ENCODE results near the gene ADD3. TPM values are rescaled to one million over a fixed set of nuclear protein-coding genes. Genes with fewer than 3 reads are reported as not detected.

ADD3 gene
- total and polyA plus RNA-seq, 2 donors: 83.4 to 444 TPM

DNA sequence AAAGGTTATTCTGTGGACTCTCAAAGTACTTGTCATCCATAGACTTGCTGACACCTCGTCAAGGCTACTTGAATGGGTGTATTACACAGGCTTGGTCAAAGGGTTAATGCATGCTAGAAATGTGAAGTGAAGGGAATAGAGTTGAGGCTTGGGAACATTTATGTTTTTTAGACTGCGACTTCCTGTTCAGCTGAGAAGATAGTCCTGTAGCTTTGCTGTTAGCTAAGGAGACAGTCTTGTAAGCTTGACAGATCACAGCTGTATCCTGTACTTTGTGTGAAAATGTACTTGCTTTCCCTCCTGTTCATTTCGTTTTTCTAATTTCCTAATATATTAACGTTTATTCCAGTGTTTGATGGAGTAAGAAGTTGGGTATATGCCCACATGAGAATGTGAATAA lies 52.1 kb downstream of the ADD3 start:
- WGBS: 33% methylated on average over 4 of the region's 4 CpGs
- Histone ChIP-seq H3K27ac (ENCODE audit: low read depth) (no peak overlapping the region), H3K36me3 (ENCODE audit: insufficient read depth) (no peaks in the 10 kb centered on the region), H3K4me3 (ENCODE audit: low read depth, low read length) (no peak overlapping the region), H3K4me1 (ENCODE audit: insufficient read depth) (no peaks in the 10 kb centered on the region)
- no peak for DNase-seq (ENCODE audit: extremely low spot score)

DNA sequence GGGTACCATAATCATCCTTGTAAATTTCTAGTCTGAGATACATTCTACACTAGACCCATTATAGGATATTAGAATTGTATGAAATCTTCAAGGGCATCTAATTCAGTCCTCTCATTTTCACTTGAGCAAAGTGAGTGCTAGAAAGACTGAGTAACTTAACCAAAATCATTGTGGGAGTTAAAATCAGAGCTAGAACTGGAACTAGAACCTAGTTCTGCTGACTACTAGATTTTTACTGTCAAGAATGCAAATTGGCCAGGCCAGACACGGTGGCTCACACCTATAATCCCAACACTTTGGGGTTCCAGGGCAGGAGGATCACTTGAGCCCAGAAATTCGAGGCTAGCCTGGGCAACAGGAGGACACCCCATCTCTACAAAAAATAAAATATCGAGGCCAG lies 53.9 kb downstream of the ADD3 start:
- Histone ChIP-seq H3K27ac (ENCODE audit: low read depth) (no peak overlapping the region), H3K36me3 (ENCODE audit: insufficient read depth) (no peaks in the 10 kb centered on the region), H3K4me3 (ENCODE audit: low read depth, low read length) (no peak overlapping the region), H3K4me1 (ENCODE audit: insufficient read depth) (no peaks in the 10 kb centered on the region)
- 93% methylated on average over 3 of the region's 3 CpGs for WGBS
- DNase-seq (ENCODE audit: extremely low spot score): no peak

DNA sequence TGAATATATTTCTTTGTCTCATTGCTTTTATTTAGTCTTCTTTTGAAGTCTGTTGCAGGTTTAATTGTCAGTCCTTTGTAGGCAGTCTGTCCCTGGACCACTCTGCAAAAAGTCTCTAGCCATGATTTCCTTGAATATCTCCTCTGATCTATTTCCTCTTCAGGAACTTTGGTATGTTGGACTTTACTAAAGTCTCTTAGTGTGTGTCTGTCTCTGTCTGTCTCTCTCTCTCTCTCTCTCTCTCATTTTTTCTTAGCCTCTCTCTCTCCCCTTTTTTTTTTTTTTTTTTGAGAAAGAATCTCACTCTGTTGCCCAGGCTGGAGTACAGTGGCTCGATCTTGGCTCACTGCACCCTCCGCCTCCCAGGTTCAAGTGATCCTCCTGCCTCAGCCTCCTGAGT lies 57.5 kb downstream of the ADD3 start:
- Histone ChIP-seq H3K27ac (ENCODE audit: low read depth) (no peak overlapping the region), H3K36me3 (ENCODE audit: insufficient read depth) (no peaks in the 10 kb centered on the region), H3K4me3 (ENCODE audit: low read depth, low read length) (no peak overlapping the region), H3K4me1 (ENCODE audit: insufficient read depth) (peaks cover 2% of the 10 kb centered on the region)
- DNase-seq (ENCODE audit: extremely low spot score): no peak
- 98% methylated on average over 2 of the region's 2 CpGs for WGBS

DNA sequence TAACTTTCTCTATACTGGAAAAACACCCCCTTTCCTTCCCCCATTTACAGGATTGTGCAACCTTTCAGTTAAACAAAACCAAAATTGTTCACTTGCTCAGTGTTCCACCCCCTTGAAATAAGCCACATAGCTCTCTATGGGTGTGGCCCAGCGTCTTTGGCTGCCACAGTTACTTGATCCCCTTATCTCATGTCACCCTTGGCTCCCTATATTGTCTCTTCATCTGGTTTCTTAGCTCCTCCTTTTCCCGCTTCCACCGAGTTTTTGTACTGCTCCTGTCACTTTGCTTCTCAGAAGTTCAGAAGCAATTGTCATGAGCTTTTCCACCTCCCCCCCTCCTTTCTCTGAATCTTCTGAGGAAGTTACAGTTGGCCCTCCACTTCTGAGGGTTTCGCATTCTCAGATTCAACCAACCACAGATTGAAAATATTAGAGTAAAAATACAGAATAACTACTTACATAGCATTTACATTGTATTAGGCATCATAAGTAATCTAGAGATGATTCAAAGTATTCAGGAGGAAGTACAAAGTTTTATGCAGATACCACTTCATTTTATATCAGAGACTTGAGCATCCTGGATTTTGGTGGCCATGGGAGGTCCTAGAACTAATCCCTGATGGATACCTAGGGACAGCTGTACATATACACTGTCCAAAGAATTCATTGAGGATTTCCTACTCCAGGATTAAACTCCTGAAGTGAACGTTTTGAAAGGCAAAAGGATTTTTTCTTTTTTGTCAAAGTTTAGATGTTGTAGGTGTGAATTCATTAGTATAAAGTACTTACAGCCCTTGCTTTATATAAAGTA lies 60.4 kb downstream of the ADD3 start:
- peaks cover 2% of the 10 kb centered on the region for H3K4me1 ChIP-seq (ENCODE audit: insufficient read depth)
- 38% methylated on average over 5 of the region's 5 CpGs for WGBS
- H3K36me3 ChIP-seq (ENCODE audit: insufficient read depth): no peaks in the 10 kb centered on the region
- no peak overlapping the region for H3K4me3 ChIP-seq (ENCODE audit: low read depth, low read length)
- DNase-seq (ENCODE audit: extremely low spot score): no peak
- no peak overlapping the region for H3K27ac ChIP-seq (ENCODE audit: low read depth)

DNA sequence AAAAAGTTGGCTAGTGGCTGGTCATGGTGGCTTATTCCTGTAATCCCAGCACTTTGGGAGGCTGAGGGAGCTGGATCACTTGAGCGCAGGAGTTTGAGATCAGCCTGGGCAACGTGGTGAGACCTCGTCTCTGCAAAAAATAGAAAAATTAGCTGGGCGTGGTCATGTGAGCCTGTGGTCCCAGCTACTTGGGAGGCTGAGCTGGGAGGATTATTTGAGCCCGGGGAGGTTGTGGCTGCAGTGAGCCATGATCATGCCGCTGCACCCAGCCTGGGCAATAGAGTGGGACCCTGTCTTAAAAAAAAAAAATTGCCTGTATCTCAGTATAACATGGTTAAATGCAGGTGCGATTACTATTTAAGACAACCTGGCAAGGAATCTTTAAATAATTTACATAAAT lies 61.0 kb downstream of the ADD3 start:
- Histone ChIP-seq H3K4me3 (ENCODE audit: low read depth, low read length) (no peak overlapping the region), H3K27ac (ENCODE audit: low read depth) (no peak overlapping the region), H3K36me3 (ENCODE audit: insufficient read depth) (no peaks in the 10 kb centered on the region), H3K4me1 (ENCODE audit: insufficient read depth) (peaks cover 2% of the 10 kb centered on the region)
- WGBS: 82% methylated on average over 7 of the region's 7 CpGs
- DNase-seq (ENCODE audit: extremely low spot score): no peak

DNA sequence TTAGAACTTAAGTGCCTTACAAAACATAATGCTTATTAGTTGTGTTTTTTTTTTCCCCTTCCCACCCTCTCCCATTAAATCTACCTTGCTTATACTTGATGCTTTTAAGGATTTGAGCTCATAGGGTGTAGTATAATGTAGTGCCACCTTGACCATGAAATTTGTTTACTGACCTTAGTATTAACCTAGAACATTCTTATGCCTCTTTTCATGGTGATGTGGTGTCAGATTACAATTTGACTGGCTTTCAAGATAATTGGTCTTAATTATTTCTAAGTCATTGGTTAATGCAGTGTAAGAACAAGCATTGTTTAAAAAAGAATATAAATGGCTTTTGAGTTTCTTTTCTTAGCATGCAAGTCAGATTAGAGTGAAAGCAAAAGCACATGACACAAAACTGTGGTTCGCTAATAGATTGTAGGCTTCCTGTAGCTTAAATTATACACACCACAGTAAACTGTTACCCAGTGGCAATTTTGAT lies 61.8 kb downstream of the ADD3 start:
- Histone ChIP-seq H3K36me3 (ENCODE audit: insufficient read depth) (no peaks in the 10 kb centered on the region), H3K4me1 (ENCODE audit: insufficient read depth) (peaks cover 2% of the 10 kb centered on the region), H3K4me3 (ENCODE audit: low read depth, low read length) (no peak overlapping the region), H3K27ac (ENCODE audit: low read depth) (no peak overlapping the region)
- 76% methylated on average over 1 of the region's 1 CpG for WGBS
- no peak for DNase-seq (ENCODE audit: extremely low spot score)

DNA sequence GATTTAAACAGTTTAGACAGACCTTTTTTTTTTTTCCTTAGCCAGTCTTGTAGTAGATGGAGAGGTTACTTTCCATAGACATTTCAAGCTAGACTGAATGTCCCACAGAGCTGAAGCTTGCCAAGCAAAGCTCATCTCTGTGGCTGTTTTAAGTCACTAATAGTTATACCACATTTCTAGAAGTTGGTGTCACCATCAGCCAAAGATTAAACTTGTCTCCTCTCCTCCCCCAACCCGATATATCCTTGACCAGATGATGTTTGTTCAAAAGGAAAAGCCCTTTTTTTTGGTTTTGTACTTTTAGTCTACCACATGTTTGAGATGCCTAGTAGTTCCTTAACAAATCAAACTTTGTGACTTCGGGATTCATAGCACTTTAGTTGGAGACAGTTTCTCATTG lies 66.1 kb downstream of the ADD3 start:
- no peak overlapping the region for H3K27ac ChIP-seq (ENCODE audit: low read depth)
- 70% methylated on average over 2 of the region's 2 CpGs for WGBS
- DNase-seq (ENCODE audit: extremely low spot score): no peak
- H3K4me3 ChIP-seq (ENCODE audit: low read depth, low read length): no peak overlapping the region
- peaks cover 3% of the 10 kb centered on the region for H3K4me1 ChIP-seq (ENCODE audit: insufficient read depth)
- no peaks in the 10 kb centered on the region for H3K36me3 ChIP-seq (ENCODE audit: insufficient read depth)

DNA sequence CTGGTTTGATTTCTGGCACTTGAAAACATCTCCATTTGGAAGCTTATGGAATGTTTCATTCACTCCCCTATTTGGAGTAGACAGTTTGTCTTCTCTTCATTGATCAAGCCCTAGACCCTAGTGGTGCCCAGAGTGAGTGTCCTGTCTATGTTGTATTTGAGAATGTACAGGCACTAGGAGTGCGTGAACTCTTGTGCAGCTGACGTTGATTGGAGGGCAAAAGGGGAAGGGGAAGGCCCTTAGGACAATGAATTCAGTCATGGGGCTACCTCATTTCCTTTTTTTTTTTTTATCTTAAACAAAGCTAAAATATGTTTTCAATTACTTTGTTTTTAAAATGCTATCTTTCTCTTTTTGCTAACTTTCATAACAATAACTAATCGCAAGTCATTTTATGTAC lies 66.5 kb downstream of the ADD3 start:
- DNase-seq (ENCODE audit: extremely low spot score): no peak
- 74% methylated on average over 3 of the region's 3 CpGs for WGBS
- Histone ChIP-seq H3K4me3 (ENCODE audit: low read depth, low read length) (no peak overlapping the region), H3K4me1 (ENCODE audit: insufficient read depth) (peaks cover 3% of the 10 kb centered on the region), H3K36me3 (ENCODE audit: insufficient read depth) (no peaks in the 10 kb centered on the region), H3K27ac (ENCODE audit: low read depth) (no peak overlapping the region)

DNA sequence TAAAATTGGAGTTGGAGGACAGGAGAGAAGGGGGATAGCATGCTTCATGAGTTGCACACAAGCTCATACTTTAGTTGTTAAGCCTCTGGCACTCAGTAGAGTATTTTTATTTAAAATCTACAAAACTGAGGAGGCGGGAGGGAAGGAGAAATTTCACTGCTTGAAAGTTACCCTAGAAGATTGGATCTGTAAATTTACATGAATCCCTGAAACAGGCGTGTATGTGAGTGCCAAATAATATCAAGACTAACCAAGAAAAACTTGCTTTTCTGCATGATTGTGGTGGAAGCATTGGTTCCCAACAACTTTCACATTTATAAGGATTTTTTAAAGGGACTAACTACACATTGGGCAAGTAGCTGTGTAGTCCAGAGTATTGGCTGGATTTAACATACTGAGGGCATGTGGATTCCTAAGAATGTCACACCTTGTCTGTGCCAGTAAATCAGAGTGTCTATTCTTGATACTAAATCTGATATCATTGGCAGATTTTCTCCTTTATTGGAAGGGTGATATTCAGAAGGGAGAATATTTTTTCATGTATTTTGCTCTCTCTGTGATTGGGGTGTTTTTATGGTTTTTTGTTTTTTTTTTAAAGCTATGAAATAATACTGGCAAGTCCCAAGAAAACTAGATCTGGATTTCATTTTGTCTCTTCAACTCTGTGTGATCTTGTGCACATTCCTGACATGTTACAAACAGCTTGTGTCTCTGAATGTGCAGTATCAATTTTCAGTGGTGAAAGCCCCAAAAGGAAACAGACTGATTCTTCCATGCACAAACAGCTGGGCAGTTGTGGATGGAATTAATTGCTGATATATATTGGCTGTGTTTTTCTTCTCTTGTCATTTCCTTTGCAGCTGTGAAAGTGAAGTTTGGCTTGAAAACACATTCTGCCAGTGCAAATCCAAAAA lies 67.2 kb downstream of the ADD3 start:
- no peak overlapping the region for H3K4me3 ChIP-seq (ENCODE audit: low read depth, low read length)
- no peak for DNase-seq (ENCODE audit: extremely low spot score)

DNA sequence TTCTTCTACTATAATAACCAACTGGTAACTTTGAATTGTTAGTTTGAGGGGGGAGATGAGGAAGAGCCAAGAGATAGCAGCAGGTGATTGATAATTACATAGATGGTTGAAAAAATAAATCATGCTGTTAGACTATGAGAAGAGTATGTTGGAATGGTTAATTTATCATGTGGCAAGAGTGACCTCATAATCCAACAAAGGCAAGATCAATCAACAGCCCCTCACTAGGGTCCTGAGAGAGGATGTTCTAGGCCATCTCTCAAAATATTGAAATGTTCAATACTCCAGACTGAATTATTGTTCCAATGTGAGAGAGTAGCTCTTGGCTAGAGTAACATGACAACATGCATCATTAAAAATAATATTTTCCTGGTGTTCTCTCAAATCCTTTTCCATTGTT lies 67.9 kb downstream of the ADD3 start:
- H3K4me1 ChIP-seq (ENCODE audit: insufficient read depth): peaks cover 3% of the 10 kb centered on the region
- H3K36me3 ChIP-seq (ENCODE audit: insufficient read depth): no peaks in the 10 kb centered on the region
- DNase-seq (ENCODE audit: extremely low spot score): no peak
- no peak overlapping the region for H3K27ac ChIP-seq (ENCODE audit: low read depth)
- no peak overlapping the region for H3K4me3 ChIP-seq (ENCODE audit: low read depth, low read length)

More for the DNA sequence above, 67.2 kb downstream of the ADD3 start:
- Histone ChIP-seq H3K27ac (ENCODE audit: low read depth) (no peak overlapping the region), H3K36me3 (ENCODE audit: insufficient read depth) (no peaks in the 10 kb centered on the region), H3K4me1 (ENCODE audit: insufficient read depth) (peaks cover 3% of the 10 kb centered on the region)
- 61% methylated on average over 2 of the region's 2 CpGs for WGBS

DNA sequence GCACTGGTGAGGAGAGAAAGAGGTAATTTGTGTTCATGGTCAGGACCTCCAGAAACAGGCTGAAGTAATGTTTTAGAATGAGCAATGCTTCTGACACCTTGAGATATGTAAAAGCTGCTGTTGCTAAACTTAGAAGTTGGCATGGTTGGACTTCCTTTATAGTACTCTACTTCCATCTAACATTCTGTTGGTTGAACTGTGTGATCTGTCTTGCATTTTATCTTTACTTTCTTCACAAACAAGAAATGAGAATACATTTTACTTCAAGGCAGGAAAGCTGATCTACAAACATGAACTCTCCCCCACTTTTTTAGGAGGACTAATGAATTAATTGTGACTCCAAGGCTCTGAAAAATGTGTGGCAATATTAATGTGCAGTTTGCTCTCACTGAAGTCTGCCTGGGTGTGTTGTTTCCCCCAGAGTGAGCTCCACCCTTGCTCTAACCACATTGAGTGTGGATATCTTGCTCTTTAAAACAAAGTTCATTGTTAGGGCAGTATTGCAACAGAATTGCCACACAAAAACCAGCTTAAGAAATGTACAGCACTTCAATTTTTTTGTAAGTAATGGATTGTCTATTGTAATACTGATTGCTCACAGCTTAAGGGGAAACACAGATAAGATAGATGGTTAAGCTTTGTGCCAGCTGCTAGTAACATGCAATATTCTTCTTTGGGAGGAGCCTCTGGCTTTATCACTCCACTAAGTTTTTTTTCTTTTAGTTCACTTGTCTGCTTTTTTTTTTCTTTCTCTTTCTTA lies 69.0 kb downstream of the ADD3 start:
- Histone ChIP-seq H3K36me3 (ENCODE audit: insufficient read depth) (no peaks in the 10 kb centered on the region), H3K4me1 (ENCODE audit: insufficient read depth) (peaks cover 3% of the 10 kb centered on the region), H3K27ac (ENCODE audit: low read depth) (peak overlapping the region; percentile 67), H3K4me3 (ENCODE audit: low read depth, low read length) (no peak overlapping the region)
- no peak for DNase-seq (ENCODE audit: extremely low spot score)

DNA sequence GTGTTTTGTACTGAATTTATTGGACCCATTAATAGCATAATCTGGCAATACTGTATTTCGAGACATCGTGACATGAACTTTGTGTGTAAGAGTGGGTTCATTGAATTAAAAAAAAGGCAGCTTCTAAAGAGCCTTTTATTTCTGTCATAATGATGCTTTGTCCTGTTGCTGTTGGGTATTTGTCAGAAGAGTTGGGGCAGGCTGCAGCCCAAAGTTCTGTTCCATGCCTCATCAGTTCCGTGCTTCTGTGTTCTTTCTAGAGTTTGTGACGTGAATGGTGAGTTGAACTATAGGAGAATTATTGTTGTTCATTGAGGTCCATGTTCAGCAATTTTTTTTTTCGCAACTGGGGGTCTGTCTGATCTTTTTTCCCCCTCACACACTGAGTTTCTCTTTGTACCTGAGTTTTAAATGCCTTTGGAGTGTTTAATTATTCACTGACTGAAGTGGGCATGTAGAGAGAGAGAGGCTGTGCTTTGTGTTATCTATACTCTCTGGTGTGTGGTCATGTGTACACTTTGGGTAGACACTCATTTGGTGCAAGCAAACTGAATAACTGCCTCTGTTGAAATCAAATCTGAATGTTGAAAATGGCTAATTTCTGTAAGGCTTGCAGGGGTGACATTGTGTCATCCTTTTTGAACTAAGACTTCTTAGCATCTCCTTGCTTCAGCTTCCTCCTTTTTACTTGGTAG lies 69.8 kb downstream of the ADD3 start:
- H3K36me3 ChIP-seq (ENCODE audit: insufficient read depth): no peaks in the 10 kb centered on the region
- H3K4me1 ChIP-seq (ENCODE audit: insufficient read depth): peaks cover 3% of the 10 kb centered on the region
- H3K27ac ChIP-seq (ENCODE audit: low read depth): peak overlapping the region; percentile 77

DNA sequence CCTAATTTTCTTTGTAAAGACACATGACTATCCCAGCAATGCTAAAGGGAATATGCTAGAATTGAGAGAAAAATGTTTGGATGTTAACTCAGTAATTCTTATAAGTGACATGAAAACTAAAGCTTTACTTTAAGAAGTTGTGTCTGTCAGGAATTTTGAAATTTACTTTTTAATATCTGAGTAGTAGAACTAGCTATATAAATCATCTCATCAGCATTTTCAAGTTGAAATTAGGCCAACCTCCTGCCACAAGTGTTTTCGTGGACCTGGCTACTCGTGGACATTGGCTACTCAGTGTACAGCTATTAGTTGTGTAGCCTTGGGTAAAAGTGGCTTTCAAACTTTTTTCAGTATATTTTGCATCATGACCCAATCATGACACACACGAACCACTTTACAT lies 70.5 kb downstream of the ADD3 start:
- Histone ChIP-seq H3K4me1 (ENCODE audit: insufficient read depth) (peaks cover 3% of the 10 kb centered on the region), H3K36me3 (ENCODE audit: insufficient read depth) (no peaks in the 10 kb centered on the region), H3K27ac (ENCODE audit: low read depth) (no peak overlapping the region), H3K4me3 (ENCODE audit: low read depth, low read length) (no peak overlapping the region)
- WGBS: 59% methylated on average over 3 of the region's 3 CpGs
- no peak for DNase-seq (ENCODE audit: extremely low spot score)

More for the DNA sequence above, 69.8 kb downstream of the ADD3 start:
- H3K4me3 ChIP-seq (ENCODE audit: low read depth, low read length): no peak overlapping the region
- no peak for DNase-seq (ENCODE audit: extremely low spot score)
- WGBS: 73% methylated on average over 5 of the region's 5 CpGs
